Endodermal cell (in vitro differentiated cells): ENCODE data around the gene CDH6. TPM values are rescaled to one million over a fixed set of nuclear protein-coding genes. Genes with fewer than 3 reads are reported as not detected.

Experiments
- DNase-seq: peaks from one replicate; pipeline ENCODE4 v3.0.0-alpha.2; 2017
- H3K27ac ChIP-seq: 2 replicates; pipeline ENCODE4 v1.5.1; 2013; ENCODE audit warnings: mild to moderate bottlenecking, low read depth, low read length, moderate library complexity
- H3K27me3 ChIP-seq: 2 replicates; pipeline ENCODE4 v1.6.1; 2013; ENCODE audit warnings: mild to moderate bottlenecking, low read length, moderate library complexity; ENCODE audit not compliant: insufficient read depth, control insufficient read depth, poor library complexity, severe bottlenecking
- H3K36me3 ChIP-seq: 2 replicates; pipeline ENCODE4 v1.7.0; 2013; ENCODE audit warnings: mild to moderate bottlenecking, low read length, moderate library complexity; ENCODE audit not compliant: control insufficient read depth, insufficient read depth
- H3K4me1 ChIP-seq: one replicate; pipeline ENCODE4 v1.7.0; 2013; ENCODE audit warnings: low read length; ENCODE audit not compliant: control insufficient read depth, insufficient read depth
- H3K4me3 ChIP-seq: 2 replicates; pipeline ENCODE4 v1.5.1; 2013; ENCODE audit warnings: mild to moderate bottlenecking, low read length, moderate library complexity
- H3K9ac ChIP-seq: 2 replicates; pipeline ENCODE4 v1.6.1; 2013; ENCODE audit warnings: mild to moderate bottlenecking, low read length, moderate library complexity; ENCODE audit not compliant: poor library complexity, severe bottlenecking; ENCODE audit errors: extremely low read depth
- H3K9me3 ChIP-seq: 2 replicates; pipeline ENCODE4 v1.6.1; 2013; ENCODE audit warnings: mild to moderate bottlenecking, low read length, moderate library complexity; ENCODE audit not compliant: control insufficient read depth
- H3K27ac Mint-ChIP-seq: 2 replicates; pipeline ENCODE4 v1.8.0; 2020; ENCODE audit warnings: mixed read lengths
- H3K27me3 Mint-ChIP-seq: 2 replicates; pipeline ENCODE4 v1.8.0; 2021; ENCODE audit warnings: mild to moderate bottlenecking, mixed read lengths; ENCODE audit not compliant: insufficient read depth
- H3K36me3 Mint-ChIP-seq: 2 replicates; pipeline ENCODE4 v1.8.0; 2020; ENCODE audit warnings: low read depth, mixed read lengths
- H3K4me1 Mint-ChIP-seq: 2 replicates; pipeline ENCODE4 v1.8.0; 2020; ENCODE audit warnings: mixed read lengths
- H3K4me3 Mint-ChIP-seq: 2 replicates; pipeline ENCODE4 v1.8.0; 2020; ENCODE audit warnings: mild to moderate bottlenecking, moderate library complexity, mixed read lengths
- H3K9me3 Mint-ChIP-seq: 2 replicates; pipeline ENCODE4 v1.8.0; 2020; ENCODE audit warnings: mild to moderate bottlenecking, mixed read lengths
- CTCF ChIP-seq: fragments of 200-600 bp; sonication (generic); conservative IDR thresholded peaks from 2 replicates; pipeline ENCODE4 v1.5.0; 2021; ENCODE audit warnings: antibody characterized with exemption, mild to moderate bottlenecking
- WGBS, 2 experiments: methylation state at CpG; one replicate each; pipeline versions ENCODE4 v1.1.5 to v1.1.7; 2013; ENCODE audit warnings: missing lambda C conversion rate in 2 of 2, mixed read lengths in 1 of 2; ENCODE audit not compliant: insufficient coverage in 1 of 2, insufficient read length in 1 of 2; 5-methylcytosine and 5-hydroxymethylcytosine counted together
- long read RNA-seq, 4 experiments: library from polyadenylated mRNA in 2 of 4; library from RNA in 1 of 4; library from capped mRNA in 1 of 4; stranded (forward) in 3 of 4; unstranded in 1 of 4; transcript quantifications; one replicate each; pipeline ENCODE4 v2.0.0, GENCODE V29; 2020 to 2021; ENCODE audit warnings: inconsistent platforms in 1 of 4
- polyA plus RNA-seq, 2 experiments: library from polyadenylated mRNA; stranded (reverse); fragments of 50-300 nt; gene quantifications; one replicate each; pipeline ENCODE4 v1.2.3, GENCODE V29; 2013
- total RNA-seq, 2 donors: library from RNA; stranded (reverse); fragmentation: NEBNext Ultra II Directional in 1 of 2; extraction: Animal tissue kit (Norgen Biotek cat#: 25700) in 1 of 2; gene quantifications; 2 replicates in 1 of 2; 3 replicates in 1 of 2; pipeline ENCODE4 v1.2.1, GENCODE V29; 2021

The CDH6 gene
- total RNA-seq = 1 to 10 TPM; 1.1 TPM
- 167 TPM for polyA plus RNA-seq (2013, experiment 1 of 2)
- 172 TPM for polyA plus RNA-seq (2013, experiment 2 of 2)
- long read RNA-seq, experiment 1 = 0 reads
- long read RNA-seq, experiment 2, full-length matches to known transcripts = 1 of 1 reads
- long read RNA-seq, experiment 2, partial matches to known transcripts = 0 of 1 reads
- long read RNA-seq, experiment 2, other reads (novel, unspliced or antisense) = 0 of 1 reads
- long read RNA-seq, experiment 3, full-length matches to known transcripts = 4 of 5 reads
- long read RNA-seq, experiment 3, partial matches to known transcripts = 0 of 5 reads
- long read RNA-seq, experiment 3, other reads (novel, unspliced or antisense) = 1 of 5 reads
- long read RNA-seq, experiment 4 = 0 reads

GRCh38 chr5:31193591-31194467 lies at the start of gene CDH6:
TSS of gene CDH6 (plus strand) at chr5:31193686. CDS start at chr5:31267474, 73,788 bp downstream.
- no peak for TF ChIP-seq CTCF
- H3K9ac ChIP-seq = no peak within 1 kb of the TSS
- peak within 1 kb of the TSS; percentile 84 for H3K4me3 ChIP-seq
- peak within 1 kb of the TSS; percentile 9 for H3K27ac ChIP-seq
- peaks cover 51% of the 10 kb centered on the region for H3K27me3 ChIP-seq
- H3K9me3 Mint-ChIP-seq = no peaks in the 10 kb centered on the region
- peak; percentile 92 for DNase-seq
- H3K27me3 Mint-ChIP-seq = peaks cover 59% of the 10 kb centered on the region
- H3K36me3 Mint-ChIP-seq = no peaks in the 10 kb centered on the region
- WGBS, 2 experiments = 0% methylated on average over 17 to 67 of the region's 67 CpGs
- no peaks in the 10 kb centered on the region for H3K36me3 ChIP-seq
- H3K4me3 Mint-ChIP-seq = peak within 1 kb of the TSS; percentile 57
- H3K4me1 ChIP-seq = no peaks in the 10 kb centered on the region
- peaks cover 13% of the 10 kb centered on the region for H3K4me1 Mint-ChIP-seq
- H3K27ac Mint-ChIP-seq = no peak within 1 kb of the TSS
- H3K9me3 ChIP-seq = no peaks in the 10 kb centered on the region

- no peak overlapping the region for H3K4me3 ChIP-seq
- Mint-ChIP-seq H3K4me3 (no peak overlapping the region), H3K27me3 (no peaks in the 10 kb centered on the region), H3K4me1 (peaks cover 4% of the 10 kb centered on the region), H3K36me3 (no peaks in the 10 kb centered on the region), H3K9me3 (no peaks in the 10 kb centered on the region), H3K27ac (no peak overlapping the region)
- WGBS, 2 experiments = 89 to 95% methylated on average over 6 to 7 of the region's 7 CpGs
- no peak overlapping the region for H3K27ac ChIP-seq
- no peaks in the 10 kb centered on the region for H3K27me3 ChIP-seq
- no peaks in the 10 kb centered on the region for H3K36me3 ChIP-seq
- no peak for TF ChIP-seq CTCF
- DNase-seq = no peak
- no peaks in the 10 kb centered on the region for H3K4me1 ChIP-seq
- H3K9me3 ChIP-seq = no peaks in the 10 kb centered on the region
- H3K9ac ChIP-seq = no peak overlapping the region
These were observed 49.1 kb upstream of the CDH6 start for GRCh38 chr5:31144364-31144763.

- DNase-seq = no peak
- Histone ChIP-seq H3K9ac (no peak overlapping the region), H3K27me3 (no peaks in the 10 kb centered on the region), H3K27ac (no peak overlapping the region), H3K36me3 (no peaks in the 10 kb centered on the region), H3K9me3 (no peaks in the 10 kb centered on the region), H3K4me1 (no peaks in the 10 kb centered on the region), H3K4me3 (no peak overlapping the region)
- H3K9me3 Mint-ChIP-seq = no peaks in the 10 kb centered on the region
- no peaks in the 10 kb centered on the region for H3K27me3 Mint-ChIP-seq
- no peaks in the 10 kb centered on the region for H3K36me3 Mint-ChIP-seq
- peaks cover 4% of the 10 kb centered on the region for H3K4me1 Mint-ChIP-seq
- H3K27ac Mint-ChIP-seq = peak overlapping the region; percentile 27
- no peak overlapping the region for H3K4me3 Mint-ChIP-seq
- 80% methylated on average over 2 of the region's 2 CpGs; no CpG with 5 or more reads in 1 of the 2 experiments for WGBS, 2 experiments
- TF ChIP-seq CTCF = no peak
These were observed 44.5 kb upstream of the CDH6 start for GRCh38 chr5:31148959-31149475.
